Astrocyte (in vitro differentiated cells and primary cell): ENCODE results near the gene SCN3B. TPM values are rescaled to one million over a fixed set of nuclear protein-coding genes. Genes with fewer than 3 reads are reported as not detected.

Experiments used
- DNase-seq: peaks from one replicate; pipeline ENCODE4 v3.0.0-alpha.2; 2010; ENCODE audit warnings: low read depth
- FAIRE-seq: peaks from 2 replicates; lab custom pipeline; 2011; peaks lifted over from hg19 to GRCh38; lab: Jason Lieb, UNC
- H2AFZ ChIP-seq: 2 replicates; pipeline ENCODE4 v1.6.0; 2012; ENCODE audit warnings: low read depth, low read length, inconsistent platforms
- H3K27ac ChIP-seq: 2 replicates; pipeline ENCODE4 v1.5.1; 2011; ENCODE audit warnings: low read depth, low read length, inconsistent platforms
- H3K27me3 ChIP-seq: 2 replicates; pipeline ENCODE4 v1.6.0; 2011; ENCODE audit warnings: low read length, inconsistent platforms; ENCODE audit not compliant: insufficient read depth
- H3K36me3 ChIP-seq: 2 replicates; pipeline ENCODE4 v1.5.1; 2011; ENCODE audit warnings: low read length, inconsistent platforms; ENCODE audit not compliant: insufficient read depth
- H3K4me1 ChIP-seq: 2 replicates; pipeline ENCODE4 v1.5.1; 2011; ENCODE audit warnings: low read length, inconsistent platforms; ENCODE audit not compliant: insufficient read depth
- H3K4me2 ChIP-seq: 2 replicates; pipeline ENCODE4 v1.6.0; 2012; ENCODE audit warnings: low read length, inconsistent platforms
- H3K4me3 ChIP-seq: 2 replicates; pipeline ENCODE4 v1.5.1; 2011; ENCODE audit warnings: low read depth, mild to moderate bottlenecking, low read length, inconsistent platforms; ENCODE audit not compliant: insufficient read depth
- H3K79me2 ChIP-seq: 2 replicates; pipeline ENCODE4 v1.6.0; 2012; ENCODE audit warnings: mild to moderate bottlenecking, low read length, inconsistent platforms; ENCODE audit not compliant: insufficient read depth
- H3K9ac ChIP-seq: 2 replicates; pipeline ENCODE4 v1.6.0; 2012; ENCODE audit warnings: mild to moderate bottlenecking, low read length, inconsistent platforms
- H3K9me3 ChIP-seq: 2 replicates; pipeline ENCODE4 v1.5.1; 2012; ENCODE audit warnings: low read depth, mild to moderate bottlenecking, low read length, inconsistent platforms; ENCODE audit not compliant: insufficient read depth
- H4K20me1 ChIP-seq: 2 replicates; pipeline ENCODE4 v1.6.0; 2012; ENCODE audit warnings: low read length, inconsistent platforms; ENCODE audit not compliant: insufficient read depth
- H3K27ac Mint-ChIP-seq: one replicate; pipeline ENCODE4 v1.8.0; 2021; ENCODE audit warnings: mild to moderate bottlenecking, mixed read lengths; ENCODE audit not compliant: unreplicated experiment
- H3K27me3 Mint-ChIP-seq: one replicate; pipeline ENCODE4 v1.8.0; 2021; ENCODE audit warnings: low read depth, mixed read lengths; ENCODE audit not compliant: unreplicated experiment
- H3K36me3 Mint-ChIP-seq: one replicate; pipeline ENCODE4 v1.8.0; 2021; ENCODE audit warnings: low read depth, mixed read lengths; ENCODE audit not compliant: unreplicated experiment
- H3K4me1 Mint-ChIP-seq: one replicate; pipeline ENCODE4 v1.8.0; 2021; ENCODE audit warnings: low read depth, mixed read lengths; ENCODE audit not compliant: unreplicated experiment
- H3K4me3 Mint-ChIP-seq: one replicate; pipeline ENCODE4 v1.8.0; 2021; ENCODE audit warnings: mild to moderate bottlenecking, moderate library complexity, mixed read lengths; ENCODE audit not compliant: unreplicated experiment
- H3K9me3 Mint-ChIP-seq: one replicate; pipeline ENCODE4 v1.8.0; 2021; ENCODE audit warnings: mild to moderate bottlenecking, mixed read lengths; ENCODE audit not compliant: unreplicated experiment
- CTCF ChIP-seq: IDR thresholded peaks from 2 replicates; pipeline ENCODE4 v1.5.1; 2011; ENCODE audit warnings: low read depth, mild to moderate bottlenecking, inconsistent platforms, low read length, moderate library complexity; ENCODE audit not compliant: insufficient read depth
- EZH2 ChIP-seq: IDR thresholded peaks from 2 replicates; pipeline ENCODE4 v1.6.1; 2012; ENCODE audit warnings: mild to moderate bottlenecking, low read length, inconsistent platforms; ENCODE audit not compliant: insufficient read depth
- total RNA-seq: library from RNA; stranded (reverse); gene quantifications from 2 replicates; pipeline ENCODE4 v1.2.1, GENCODE V29; 2021

SCN3B gene
- total RNA-seq, 1 donor from 2014 or later, result 2.3 TPM

DNA sequence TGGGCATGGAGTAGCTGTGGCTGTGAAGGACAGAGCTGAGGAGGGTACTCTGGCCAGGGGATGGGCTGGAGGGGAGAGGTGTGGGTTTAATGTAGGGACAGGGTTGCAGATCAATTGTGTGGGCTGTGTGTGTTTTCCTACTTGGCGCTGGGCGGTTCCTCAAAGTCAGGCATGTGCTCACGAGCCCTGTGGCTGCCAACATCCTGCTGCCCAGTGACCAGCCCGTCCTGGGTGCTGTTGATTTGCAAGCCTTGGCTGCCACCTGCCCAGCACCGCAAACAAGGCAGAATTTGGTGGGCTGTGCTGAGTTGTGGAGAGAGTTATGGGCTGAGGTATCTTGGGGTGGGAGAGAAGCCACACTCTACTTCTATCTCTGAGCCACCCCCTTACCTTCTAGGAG is 69.2 kb downstream of the SCN3B start:
- Histone ChIP-seq H3K79me2 (no peaks in the 10 kb centered on the region), H3K27me3 (no peaks in the 10 kb centered on the region), H3K4me3 (no peak overlapping the region), H3K4me2 (no peak overlapping the region), H2AFZ (no peak overlapping the region), H3K9ac (no peak overlapping the region), H3K36me3 (no peaks in the 10 kb centered on the region), H4K20me1 (peaks cover 5% of the 10 kb centered on the region), H3K9me3 (no peaks in the 10 kb centered on the region), H3K27ac (no peak overlapping the region), H3K4me1 (peaks cover 4% of the 10 kb centered on the region)
- H3K27me3 Mint-ChIP-seq, result peaks cover 21% of the 10 kb centered on the region
- no peaks in the 10 kb centered on the region for H3K36me3 Mint-ChIP-seq
- H3K9me3 Mint-ChIP-seq, result no peaks in the 10 kb centered on the region
- no peak overlapping the region for H3K4me3 Mint-ChIP-seq
- H3K4me1 Mint-ChIP-seq, result peaks cover 10% of the 10 kb centered on the region
- DNase-seq, result no peak
- H3K27ac Mint-ChIP-seq, result no peak overlapping the region
- FAIRE-seq, result no peak
- TF ChIP-seq CTCF, result no peak
- no peak for TF ChIP-seq EZH2

DNA sequence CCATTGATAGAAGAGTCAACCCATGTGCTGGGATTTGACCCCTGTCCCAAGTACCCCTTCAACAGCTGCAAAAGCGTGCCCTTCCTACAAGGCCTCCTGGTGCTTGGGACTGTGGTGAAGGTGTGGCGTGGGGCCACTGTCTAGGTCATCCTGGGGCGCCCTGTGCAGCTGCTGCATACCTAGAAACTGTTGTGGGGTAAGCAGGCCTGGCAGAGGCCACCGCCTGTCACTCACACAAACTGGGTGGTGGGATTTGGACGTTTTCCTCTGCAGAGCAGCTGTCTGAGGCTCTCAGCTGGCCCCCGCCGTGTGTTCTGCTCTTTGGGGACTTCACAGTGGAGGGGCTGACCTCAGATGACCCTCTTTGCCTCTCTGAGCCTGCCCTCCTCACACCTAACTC is 69.7 kb downstream of the SCN3B start:
- Histone ChIP-seq H3K36me3 (no peaks in the 10 kb centered on the region), H3K79me2 (no peaks in the 10 kb centered on the region), H3K9ac (no peak overlapping the region), H3K4me2 (no peak overlapping the region), H2AFZ (no peak overlapping the region), H4K20me1 (peaks cover 5% of the 10 kb centered on the region), H3K4me3 (no peak overlapping the region), H3K27ac (no peak overlapping the region), H3K4me1 (no peaks in the 10 kb centered on the region), H3K9me3 (no peaks in the 10 kb centered on the region), H3K27me3 (no peaks in the 10 kb centered on the region)
- no peak overlapping the region for H3K27ac Mint-ChIP-seq
- peaks cover 23% of the 10 kb centered on the region for H3K27me3 Mint-ChIP-seq
- no peak for TF ChIP-seq EZH2
- no peak for TF ChIP-seq CTCF
- FAIRE-seq, result no peak
- no peaks in the 10 kb centered on the region for H3K36me3 Mint-ChIP-seq
- no peak overlapping the region for H3K4me3 Mint-ChIP-seq
- no peak for DNase-seq
- peaks cover 6% of the 10 kb centered on the region for H3K4me1 Mint-ChIP-seq
- H3K9me3 Mint-ChIP-seq, result no peaks in the 10 kb centered on the region

GRCh38 chr11:123584186-123584585 is 70.2 kb downstream of the SCN3B start:
- no peaks in the 10 kb centered on the region for H3K4me1 ChIP-seq
- Mint-ChIP-seq H3K27me3 (peaks cover 27% of the 10 kb centered on the region), H3K9me3 (no peaks in the 10 kb centered on the region), H3K36me3 (no peaks in the 10 kb centered on the region), H3K4me3 (no peak overlapping the region), H3K4me1 (peaks cover 6% of the 10 kb centered on the region), H3K27ac (no peak overlapping the region)
- no peak for TF ChIP-seq EZH2
- no peak for TF ChIP-seq CTCF
- H4K20me1 ChIP-seq, result peaks cover 5% of the 10 kb centered on the region
- no peak overlapping the region for H2AFZ ChIP-seq
- no peaks in the 10 kb centered on the region for H3K27me3 ChIP-seq
- no peak overlapping the region for H3K27ac ChIP-seq
- H3K36me3 ChIP-seq, result no peaks in the 10 kb centered on the region
- no peaks in the 10 kb centered on the region for H3K9me3 ChIP-seq
- no peak for DNase-seq
- no peak for FAIRE-seq
- H3K79me2 ChIP-seq, result no peaks in the 10 kb centered on the region
- no peak overlapping the region for H3K4me3 ChIP-seq
- H3K4me2 ChIP-seq, result no peak overlapping the region
- no peak overlapping the region for H3K9ac ChIP-seq
